ENCODE results near the gene PRRT1B. TPM values are rescaled to one million over a fixed set of nuclear protein-coding genes. Genes with fewer than 3 reads are reported as not detected.
"Not testable (repeated sequence)": the region's sequence is repeated elsewhere in the genome, so short reads cannot be mapped to it uniquely, and the experiment has no call there.

Gene PRRT1B
- polyA plus RNA-seq, 3 donors = not detected

- Mint-ChIP-seq H3K27me3 (ENCODE audit: low read depth in 3 of 3) (peaks cover 0 to 2% (median 0%) of the 10 kb centered on the region in 3 donors), H3K4me1 (no peaks in the 10 kb centered on the region), H3K27ac (peak overlapping the region in 1 of 7 donors; percentile 42), H3K36me3 (peaks cover 45 to 66% of the 10 kb centered on the region in 2 donors), H3K4me3 (no peak overlapping the region), H3K9me3 (peaks cover 0 to 9% (median 4%) of the 10 kb centered on the region in 7 donors)
- no peak for DNase-seq
- H3K79me2 ChIP-seq (ENCODE audit: insufficient read depth, low read length) = no peaks in the 10 kb centered on the region
- WGBS (ENCODE audit: insufficient coverage) = 100% methylated on average over 2 of the region's 6 CpGs
- no peaks in the 10 kb centered on the region for H4K20me1 ChIP-seq (ENCODE audit: insufficient read depth, low read length)
- H3K4me2 ChIP-seq (replicated peaks; ENCODE audit: extremely low read depth, low read length, poor library complexity, severe bottlenecking) = no peak overlapping the region
- peaks cover 25 to 26% of the 10 kb centered on the region in 2 donors for H3K9me3 ChIP-seq (replicated peaks in 1 of 2; ENCODE audit: control insufficient read depth in 1 of 2, insufficient read depth in 1 of 2, low read length in 2 of 2)
- no peak overlapping the region for H3K4me3 ChIP-seq (replicated peaks in 1 of 3; ENCODE audit: low read depth in 2 of 3, low read length in 3 of 3)
- TF ChIP-seq CTCF (IDR thresholded peaks at IDR 0.05) = no peak
- H3K27me3 ChIP-seq (ENCODE audit: control insufficient read depth in 2 of 2, insufficient read depth in 2 of 2, low read length in 2 of 2) = no peaks in the 10 kb centered on the region
- H2AFZ ChIP-seq (ENCODE audit: insufficient read depth, low read depth, low read length, poor library complexity, severe bottlenecking) = no peak overlapping the region
- no peaks in the 10 kb centered on the region for H3K4me1 ChIP-seq (ENCODE audit: control insufficient read depth in 1 of 2, insufficient read depth in 2 of 2, low read length in 2 of 2)
- H3K27ac ChIP-seq (ENCODE audit: low read depth in 1 of 2, low read length in 2 of 2) = no peak overlapping the region
- peaks cover 23 to 45% of the 10 kb centered on the region in 2 donors for H3K36me3 ChIP-seq (replicated peaks in 1 of 2; ENCODE audit: control insufficient read depth in 1 of 2, insufficient read depth in 2 of 2, low read length in 2 of 2)
- intact Hi-C loops (cut with micrococcal nuclease) = no loop called here
- no peak overlapping the region for H3K9ac ChIP-seq (ENCODE audit: insufficient read depth, low read length, poor library complexity, severe bottlenecking)
Observed at GRCh38 chr9:131511880-131512279, 33.4 kb upstream of the PRRT1B start.

- Histone ChIP-seq H3K27ac (ENCODE audit: low read depth in 1 of 2, low read length in 2 of 2) (no peak overlapping the region), H3K79me2 (ENCODE audit: insufficient read depth, low read length) (no peaks in the 10 kb centered on the region), H3K9ac (ENCODE audit: insufficient read depth, low read length, poor library complexity, severe bottlenecking) (no peak overlapping the region), H3K4me1 (ENCODE audit: control insufficient read depth in 1 of 2, insufficient read depth in 2 of 2, low read length in 2 of 2) (no peaks in the 10 kb centered on the region), H3K27me3 (ENCODE audit: control insufficient read depth in 2 of 2, insufficient read depth in 2 of 2, low read length in 2 of 2) (no peaks in the 10 kb centered on the region), H3K4me3 (replicated peaks in 1 of 3; ENCODE audit: low read depth in 2 of 3, low read length in 3 of 3) (no peak overlapping the region), H3K9me3 (replicated peaks in 1 of 2; ENCODE audit: control insufficient read depth in 1 of 2, insufficient read depth in 1 of 2, low read length in 2 of 2) (peaks cover 26 to 30% of the 10 kb centered on the region in 2 donors), H3K4me2 (replicated peaks; ENCODE audit: extremely low read depth, low read length, poor library complexity, severe bottlenecking) (no peak overlapping the region), H4K20me1 (ENCODE audit: insufficient read depth, low read length) (no peaks in the 10 kb centered on the region), H2AFZ (ENCODE audit: insufficient read depth, low read depth, low read length, poor library complexity, severe bottlenecking) (no peak overlapping the region), H3K36me3 (replicated peaks in 1 of 2; ENCODE audit: control insufficient read depth in 1 of 2, insufficient read depth in 2 of 2, low read length in 2 of 2) (peaks cover 27 to 47% of the 10 kb centered on the region in 2 donors)
- Mint-ChIP-seq H3K9me3 (peaks cover 0 to 11% (median 4%) of the 10 kb centered on the region in 7 donors), H3K36me3 (peaks cover 40 to 69% of the 10 kb centered on the region in 2 donors), H3K4me3 (no peak overlapping the region), H3K27me3 (ENCODE audit: low read depth in 3 of 3) (peaks cover 0 to 2% (median 2%) of the 10 kb centered on the region in 3 donors), H3K4me1 (no peaks in the 10 kb centered on the region), H3K27ac (no peak overlapping the region)
- TF ChIP-seq CTCF (IDR thresholded peaks at IDR 0.05) = no peak
- intact Hi-C loops (cut with micrococcal nuclease) = no loop called here
- WGBS (ENCODE audit: insufficient coverage) = 94% methylated on average over 15 of the region's 15 CpGs
- DNase-seq = no peak
Observed at GRCh38 chr9:131513177-131513576, 32.1 kb upstream of the PRRT1B start.

- peaks cover 26 to 30% of the 10 kb centered on the region in 2 donors for H3K9me3 ChIP-seq (replicated peaks in 1 of 2; ENCODE audit: control insufficient read depth in 1 of 2, insufficient read depth in 1 of 2, low read length in 2 of 2)
- H4K20me1 ChIP-seq (ENCODE audit: insufficient read depth, low read length); H3K4me1 ChIP-seq (ENCODE audit: control insufficient read depth in 1 of 2, insufficient read depth in 2 of 2, low read length in 2 of 2); H2AFZ ChIP-seq (ENCODE audit: insufficient read depth, low read depth, low read length, poor library complexity, severe bottlenecking); H3K27me3 Mint-ChIP-seq (ENCODE audit: low read depth in 3 of 3); H3K4me1 Mint-ChIP-seq; H3K4me3 Mint-ChIP-seq; H3K9ac ChIP-seq (ENCODE audit: insufficient read depth, low read length, poor library complexity, severe bottlenecking); H3K4me2 ChIP-seq (replicated peaks; ENCODE audit: extremely low read depth, low read length, poor library complexity, severe bottlenecking); H3K27ac Mint-ChIP-seq; intact Hi-C loops (cut with micrococcal nuclease); H3K27me3 ChIP-seq (ENCODE audit: control insufficient read depth in 2 of 2, insufficient read depth in 2 of 2, low read length in 2 of 2); H3K79me2 ChIP-seq (ENCODE audit: insufficient read depth, low read length): not testable (repeated sequence)
- H3K36me3 ChIP-seq (replicated peaks in 1 of 2; ENCODE audit: control insufficient read depth in 1 of 2, insufficient read depth in 2 of 2, low read length in 2 of 2) = peaks cover 47 to 60% of the 10 kb centered on the region in 2 donors
- WGBS (ENCODE audit: insufficient coverage) = 10% methylated on average over 9 of the region's 12 CpGs
- peak overlapping the region; percentile 56 to 67 for H3K27ac ChIP-seq (ENCODE audit: low read depth in 1 of 2, low read length in 2 of 2)
- H3K4me3 ChIP-seq (replicated peaks in 1 of 3; ENCODE audit: low read depth in 2 of 3, low read length in 3 of 3) = peak overlapping the region in 1 of 3 experiments; percentile 6
- DNase-seq = peak; percentile 23 to 58 (median 41)
- Mint-ChIP-seq H3K36me3 (peaks cover 53 to 76% of the 10 kb centered on the region in 2 donors), H3K9me3 (peaks cover 0 to 11% (median 4%) of the 10 kb centered on the region in 7 donors)
Observed at GRCh38 chr9:131515559-131516031, 29.7 kb upstream of the PRRT1B start.
